ENCODE data around the gene LRMDA.

GRCh38 chr10:75779276-75779675 lies 347.9 kb downstream of the LRMDA start:
- TF ChIP-seq CTCF (IDR thresholded peaks at IDR 0.05) (no peak), POLR2A (IDR thresholded peaks at IDR 0.05) (no peak)

All from body of pancreas (tissue), 4 donors.